DMS53 treated with DMSO at 0.1 percent for 48 hours (cell line): ENCODE data around the gene GGN.

Experiments
- DNase-seq: peaks from one replicate; lab custom pipeline; 2025; ENCODE audit not compliant: unreplicated experiment; lab: John Stamatoyannopoulos, UW

GGN gene

GRCh38 chr19:38388349-38389100, 691 bp upstream of the GGN start, which contains the start of gene SPRED3:
Gene SPRED3 (plus strand): TSS chr19:38388697. CDS start chr19:38390303, 1,606 bp downstream.
- DNase-seq: no peak

GRCh38 chr19:38386971-38387549, 774 bp downstream of the GGN start:
- DNase-seq: no peak

GRCh38 chr19:38386300-38386970, 1.4 kb downstream of the GGN start:
- DNase-seq: no peak

GRCh38 chr19:38385804-38386257, 2.0 kb downstream of the GGN start:
- no peak for DNase-seq

- DNase-seq: no peak
These were observed 2.6 kb downstream of the GGN start for GRCh38 chr19:38385057-38385803.

GRCh38 chr19:38384209-38385027, 3.4 kb downstream of the GGN start:
- DNase-seq: no peak

- no peak for DNase-seq
These were observed 4.1 kb downstream of the GGN start for GRCh38 chr19:38383743-38384142.

- no peak for DNase-seq
These were observed 4.7 kb downstream of the GGN start for GRCh38 chr19:38383184-38383583.

- DNase-seq: no peak
These were observed 6.7 kb downstream of the GGN start for GRCh38 chr19:38381138-38381537.

GRCh38 chr19:38378866-38379265, 9.0 kb downstream of the GGN start:
- DNase-seq: no peak

- DNase-seq: no peak
These were observed 10.8 kb downstream of the GGN start for GRCh38 chr19:38377052-38377451.

- DNase-seq: no peak
These were observed 11.3 kb downstream of the GGN start for GRCh38 chr19:38376576-38376975.

GRCh38 chr19:38375748-38376147, 12.1 kb downstream of the GGN start:
- DNase-seq: no peak

GRCh38 chr19:38375098-38375493, 12.7 kb downstream of the GGN start:
- no peak for DNase-seq

- peak; percentile 99 for DNase-seq
These were observed 13.3 kb downstream of the GGN start, which contains the start of gene PSMD8 for GRCh38 chr19:38374332-38375097. Gene PSMD8 (plus strand): TSS chr19:38374571. CDS start chr19:38374602, 31 bp downstream.

GRCh38 chr19:38373907-38374331, 13.9 kb downstream of the GGN start:
- DNase-seq: no peak

- DNase-seq: no peak
These were observed 16.8 kb downstream of the GGN start for GRCh38 chr19:38371081-38371480.

- DNase-seq: no peak
These were observed 17.5 kb downstream of the GGN start for GRCh38 chr19:38370299-38370698.

GRCh38 chr19:38369584-38369983, 18.2 kb downstream of the GGN start:
- DNase-seq: no peak

- no peak for DNase-seq
These were observed 20.8 kb downstream of the GGN start for GRCh38 chr19:38367041-38367440.
